Epidermal melanocyte (primary cell): ENCODE measurements around the gene ZYX.

ENCODE experiments used
- DNase-seq: peaks from one replicate; pipeline ENCODE4 v3.0.0; 2011; ENCODE audit warnings: low spot score; ENCODE audit not compliant: insufficient read length

ZYX gene

GRCh38 chr7:143380646-143381426 lies at the start of gene ZYX:
Gene ZYX (plus strand): TSS chr7:143381345. CDS start chr7:143381572, 227 bp downstream.
- peak; percentile 91 for DNase-seq

- no peak for DNase-seq
Observed at GRCh38 chr7:143334244-143334643, 46.9 kb upstream of the ZYX start.

- DNase-seq = no peak
Observed at GRCh38 chr7:143337216-143337615, 43.9 kb upstream of the ZYX start.

GRCh38 chr7:143341842-143342241 lies 39.3 kb upstream of the ZYX start:
- DNase-seq = no peak

GRCh38 chr7:143343596-143343995 lies 37.5 kb upstream of the ZYX start:
- DNase-seq = no peak

GRCh38 chr7:143345428-143345900 lies 35.7 kb upstream of the ZYX start:
- DNase-seq = no peak

- DNase-seq = no peak
Observed at GRCh38 chr7:143346018-143346417, 35.1 kb upstream of the ZYX start.

- no peak for DNase-seq
Observed at GRCh38 chr7:143347950-143348349, 33.2 kb upstream of the ZYX start.

- DNase-seq = no peak
Observed at GRCh38 chr7:143351060-143351459, 30.1 kb upstream of the ZYX start.

- DNase-seq = no peak
Observed at GRCh38 chr7:143351574-143351973, 29.6 kb upstream of the ZYX start.

GRCh38 chr7:143352531-143353002 lies 28.6 kb upstream of the ZYX start:
- DNase-seq = no peak

- DNase-seq = no peak
Observed at GRCh38 chr7:143354376-143354775, 26.8 kb upstream of the ZYX start.

- DNase-seq = no peak
Observed at GRCh38 chr7:143354965-143355364, 26.2 kb upstream of the ZYX start.

GRCh38 chr7:143355450-143356385 lies 25.4 kb upstream of the ZYX start:
- no peak for DNase-seq

GRCh38 chr7:143356414-143357050 lies 24.6 kb upstream of the ZYX start:
- no peak for DNase-seq

- no peak for DNase-seq
Observed at GRCh38 chr7:143358626-143359025, 22.5 kb upstream of the ZYX start.

GRCh38 chr7:143359771-143360353 lies 21.3 kb upstream of the ZYX start:
- no peak for DNase-seq

GRCh38 chr7:143360788-143361551 lies 20.2 kb upstream of the ZYX start:
- DNase-seq = no peak

- DNase-seq = no peak
Observed at GRCh38 chr7:143361552-143362130, 19.5 kb upstream of the ZYX start.
